NCI-H510A treated with DMSO at 0.1 percent for 48 hours (cell line): ENCODE measurements around the gene GPSM3.
"Not testable (repeated sequence)": the region's sequence is repeated elsewhere in the genome, so short reads cannot be mapped to it uniquely, and the experiment has no call there.

Source experiments
- DNase-seq: peaks from one replicate; lab custom pipeline; 2025; lab: John Stamatoyannopoulos, UW

The GPSM3 gene

DNA sequence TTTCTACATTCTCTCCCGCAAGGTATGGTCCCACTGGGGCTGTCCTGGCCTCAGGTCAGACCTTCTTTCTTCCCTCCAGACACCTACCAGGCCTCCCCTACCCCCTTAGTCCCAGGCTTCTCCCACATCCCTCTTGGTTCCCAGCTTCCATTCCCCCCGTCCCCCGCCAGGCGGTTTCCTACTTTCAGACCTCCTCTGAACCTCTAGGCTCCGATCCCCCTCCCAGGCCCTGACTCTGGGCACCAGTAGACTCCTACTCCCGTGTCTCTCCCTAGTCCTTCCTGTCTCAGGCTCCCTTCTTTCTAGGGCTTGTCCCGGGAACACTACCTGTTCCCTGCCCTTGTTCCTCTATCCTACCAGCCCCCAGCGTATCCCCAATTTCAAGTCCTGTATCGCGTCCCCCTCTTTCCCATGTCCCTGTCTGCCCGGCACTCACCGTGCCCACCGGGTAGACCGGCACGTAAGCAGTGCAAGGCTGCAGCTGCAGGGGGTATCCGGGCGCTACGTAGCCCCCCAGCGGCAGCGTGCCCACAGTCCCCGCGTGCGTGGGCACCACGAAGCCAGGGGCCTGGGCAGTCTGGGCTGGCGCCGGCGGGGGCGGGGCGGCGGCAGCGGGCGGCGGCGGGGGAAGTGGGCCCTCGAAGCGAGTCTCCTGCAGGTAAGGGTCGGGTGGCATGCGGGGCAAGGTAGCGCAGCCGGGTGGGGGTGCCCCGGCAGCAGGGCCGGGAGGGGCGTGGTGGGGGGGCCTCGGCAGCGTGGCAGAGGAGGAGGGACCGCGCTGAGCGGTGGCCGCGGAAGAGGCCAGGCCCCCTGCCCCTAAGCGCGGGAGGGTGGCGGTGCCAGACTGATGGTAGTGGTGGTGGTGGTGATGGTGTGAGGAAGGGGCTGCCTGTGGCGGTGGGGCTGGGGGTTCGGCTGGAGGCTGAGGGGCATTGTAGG is 42.2 kb downstream of the GPSM3 start:
- DNase-seq: no peak

DNA sequence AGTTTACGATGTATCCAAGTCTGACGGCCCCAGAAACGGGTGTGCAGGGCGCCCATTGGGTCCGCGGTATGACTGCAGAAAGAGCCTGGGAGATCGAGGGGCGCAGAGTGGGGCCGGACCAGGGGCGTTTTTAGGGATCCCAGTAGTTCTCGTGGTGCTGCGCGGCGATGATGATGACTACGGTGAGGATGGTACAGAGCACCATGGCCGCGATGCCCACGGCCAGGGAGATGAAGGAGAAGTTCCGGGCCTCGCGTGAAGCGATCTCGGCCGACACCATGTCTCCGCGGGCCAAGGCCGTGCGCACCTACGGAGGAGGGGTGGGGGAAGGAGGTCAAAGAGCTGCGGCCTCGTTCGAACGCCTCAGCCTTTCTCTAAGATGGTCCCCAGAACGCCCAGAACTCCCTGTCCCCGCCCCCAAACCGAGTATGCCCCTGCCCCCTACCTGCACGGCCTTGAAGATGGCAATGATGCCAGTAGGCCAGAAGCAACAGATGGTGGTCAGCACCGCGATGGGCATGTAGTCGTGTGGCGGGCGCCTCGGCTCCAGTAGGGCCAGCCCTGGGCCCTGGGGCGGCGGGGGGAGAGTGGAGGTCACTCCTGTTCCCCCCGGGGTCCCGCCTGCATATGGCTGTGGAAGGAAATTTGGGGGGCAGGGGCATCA is 43.2 kb downstream of the GPSM3 start:
- no peak for DNase-seq

DNA sequence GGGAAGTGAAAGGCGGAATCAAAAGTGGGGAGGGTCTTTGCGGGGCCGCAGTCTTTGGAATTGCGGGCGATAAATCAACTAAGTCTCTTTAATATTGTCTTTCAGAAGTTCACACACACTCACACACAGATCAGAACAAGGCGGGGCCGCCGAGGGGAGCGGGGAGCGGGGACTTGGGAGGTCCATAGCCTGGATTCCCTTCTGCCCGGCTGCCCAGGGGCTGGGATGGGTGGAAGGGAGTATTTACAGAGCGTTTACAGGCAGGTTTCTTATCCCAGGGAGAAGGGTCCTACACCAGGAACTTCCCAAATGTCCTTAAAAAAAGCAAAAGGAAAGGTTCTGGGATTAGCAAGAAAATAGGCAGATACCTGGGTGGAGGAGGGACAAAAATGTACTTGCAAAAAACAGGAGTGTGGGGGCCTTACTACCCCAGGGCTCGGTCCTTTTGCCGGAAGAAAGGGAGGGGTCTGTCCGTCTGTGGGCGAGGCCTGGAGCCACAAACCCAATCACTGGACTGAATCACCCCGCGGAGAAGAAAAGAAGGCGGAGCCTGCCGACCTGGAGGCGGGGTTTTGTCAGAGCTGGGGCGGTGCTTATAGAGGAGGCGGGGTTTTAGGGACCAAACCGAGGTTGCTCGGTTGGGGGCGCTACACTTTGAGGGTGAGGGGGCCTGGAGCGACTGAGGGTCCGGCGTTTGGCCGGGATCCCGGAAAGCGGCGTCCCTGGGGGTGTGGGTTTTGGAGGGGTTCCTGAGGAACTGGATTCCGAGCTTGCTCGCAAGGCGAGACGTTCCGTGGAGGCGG is 44.0 kb downstream of the GPSM3 start:
- no peak for DNase-seq

DNA sequence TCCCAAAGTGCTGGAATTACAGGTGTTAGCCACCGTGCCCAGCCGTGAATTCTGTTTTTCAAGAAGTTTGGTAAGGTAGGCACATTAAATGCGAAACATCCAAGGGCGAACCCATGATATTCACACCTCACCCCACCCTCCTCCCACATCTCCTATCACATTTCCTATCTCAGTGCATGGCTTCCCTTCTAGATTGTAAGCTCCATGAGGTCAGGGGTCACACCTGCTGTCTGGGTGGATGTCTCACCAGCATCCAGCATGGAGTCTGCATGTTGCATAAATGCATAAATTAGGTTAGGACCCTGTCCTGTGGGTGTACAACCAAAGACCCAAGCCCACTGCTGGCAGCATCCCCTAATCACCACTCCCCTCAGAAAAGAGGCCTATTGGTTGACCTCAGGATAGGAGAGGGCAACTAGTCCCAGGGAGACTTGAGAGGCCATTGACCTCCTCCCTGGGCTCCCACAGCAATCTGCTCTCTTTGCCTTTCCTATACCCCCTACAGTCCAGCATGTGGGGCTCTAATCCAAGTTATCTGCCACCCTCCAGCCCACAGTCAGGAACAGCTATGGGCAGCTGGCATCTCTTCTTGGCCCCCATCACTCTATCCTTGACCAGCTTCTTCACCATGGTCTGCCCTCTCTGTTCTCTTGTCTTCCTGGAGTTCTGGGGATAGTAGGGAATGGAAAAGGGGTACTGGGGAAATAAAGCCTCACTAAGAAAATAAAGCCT is 44.9 kb downstream of the GPSM3 start:
- no peak for DNase-seq

DNA sequence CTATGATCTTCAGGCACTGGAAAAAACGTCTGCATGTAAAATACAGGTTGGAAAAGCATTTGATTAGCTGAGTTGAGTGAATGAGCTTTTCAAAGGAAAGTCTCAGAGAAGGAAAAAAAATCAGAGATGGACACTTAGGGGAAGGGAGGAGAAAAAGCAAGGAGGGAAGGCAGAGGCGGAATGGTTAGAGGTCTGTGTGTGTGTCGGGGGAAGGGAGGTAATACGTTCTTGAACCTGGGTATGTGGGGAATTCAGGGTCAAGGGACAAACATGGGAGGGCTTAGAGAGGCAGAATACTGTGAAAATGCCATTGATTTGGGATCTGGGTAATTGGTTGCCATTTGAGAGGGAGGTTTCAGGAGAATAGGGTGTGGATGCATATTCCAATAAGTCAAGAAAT is 45.8 kb downstream of the GPSM3 start:
- DNase-seq: no peak

DNA sequence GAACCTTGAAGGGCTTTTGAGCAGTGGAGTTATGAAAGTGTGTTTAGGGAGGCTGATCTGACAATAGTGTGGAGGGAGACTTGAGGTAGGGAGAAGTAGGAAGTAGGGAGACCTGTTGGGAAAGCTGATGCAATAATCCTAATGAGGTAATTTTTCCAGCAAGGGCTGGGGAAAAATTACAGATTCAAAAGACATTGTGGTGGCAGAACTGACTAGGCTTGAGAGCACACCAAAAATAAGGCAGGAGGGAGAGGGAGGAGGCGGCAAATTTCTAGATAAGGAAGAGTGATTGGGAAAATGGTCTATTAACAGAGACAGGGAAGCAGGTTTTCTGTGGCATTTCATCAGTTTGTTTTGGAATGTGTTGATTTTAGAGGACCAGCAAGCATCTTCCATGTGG is 46.2 kb downstream of the GPSM3 start:
- DNase-seq: no peak

DNA sequence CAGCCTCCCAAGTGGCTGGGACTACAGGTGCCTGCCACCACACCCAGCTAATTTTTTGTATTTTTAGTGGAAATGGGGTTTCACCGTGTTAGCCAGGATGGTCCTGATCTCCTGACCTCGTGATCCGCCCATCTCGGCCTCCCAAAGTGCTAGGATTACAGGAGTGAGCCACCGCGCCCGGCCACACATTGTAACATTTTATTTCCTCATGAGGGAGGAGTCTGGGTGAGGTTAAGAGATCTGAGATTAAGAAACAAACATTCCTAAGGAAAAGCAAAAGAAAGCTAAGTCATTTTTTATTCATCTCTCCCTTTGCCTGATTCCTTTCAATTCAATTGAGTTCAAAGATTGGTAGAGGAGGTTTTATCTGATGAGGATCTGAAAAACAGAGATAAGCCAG is 48.2 kb downstream of the GPSM3 start:
- DNase-seq: not testable (repeated sequence)
